ENCODE measurements around the gene GATAD2B. TPM values are rescaled to one million over a fixed set of nuclear protein-coding genes. Genes with fewer than 3 reads are reported as not detected.

Gene GATAD2B
- total and polyA plus RNA-seq, 2 donors (not counting 1 experiment from before 2014, with no cell fraction given): 4.8 to 5.2 TPM

GRCh38 chr1:153882296-153882912 is 40.4 kb downstream of the GATAD2B start:
- H3K4me3 ChIP-seq (replicated peaks in 1 of 4; ENCODE audit: control extremely low read depth in 1 of 4, insufficient read depth in 1 of 4, low read depth in 3 of 4, low read length in 4 of 4): peak overlapping the region in 1 of 4 experiments; percentile 68

GRCh38 chr1:153881751-153882150 is 41.0 kb downstream of the GATAD2B start:
- Histone ChIP-seq H3K36me3 (ENCODE audit: control insufficient read depth, insufficient read depth, low read length) (no peaks in the 10 kb centered on the region), H3K79me2 (ENCODE audit: control insufficient read depth, insufficient read depth, low read length) (peaks cover 14% of the 10 kb centered on the region), H3K4me3 (replicated peaks in 1 of 4; ENCODE audit: control extremely low read depth in 1 of 4, insufficient read depth in 1 of 4, low read depth in 3 of 4, low read length in 4 of 4) (peak overlapping the region; percentile 29 to 68 (median 46)), H3K9ac (ENCODE audit: insufficient read depth, low read length) (peak overlapping the region; percentile 9), H2AFZ (ENCODE audit: low read length) (peak overlapping the region; percentile 25), H3K27ac (ENCODE audit: insufficient read depth, low read length) (peak overlapping the region; percentile 70), H3K9me3 (ENCODE audit: control insufficient read depth, insufficient read depth, low read depth, low read length) (no peaks in the 10 kb centered on the region), H4K20me1 (ENCODE audit: control insufficient read depth, extremely low read depth, insufficient read depth, low read length) (no peaks in the 10 kb centered on the region), H3K27me3 (ENCODE audit: control insufficient read depth, insufficient read depth, low read length) (no peaks in the 10 kb centered on the region), H3K4me2 (ENCODE audit: extremely low read depth, insufficient read depth, low read length) (peak overlapping the region; percentile 80), H3K4me1 (ENCODE audit: control insufficient read depth, extremely low read depth, insufficient read depth, low read length) (peaks cover 7% of the 10 kb centered on the region)
- TF ChIP-seq CTCF (conservative IDR thresholded peaks at IDR 0.05 in 1 of 2, IDR thresholded peaks at IDR 0.05 in 1 of 2; ENCODE audit: low read depth in 1 of 2, low read length in 2 of 2): no peak
- TF ChIP-seq EZH2 (IDR thresholded peaks at IDR 0.05; ENCODE audit: low read length, missing control alignments): no peak
- DNase-seq (ENCODE audit: low read depth in 2 of 2): peak; percentile 50 to 74

More at GRCh38 chr1:153882296-153882912, 40.4 kb downstream of the GATAD2B start:
- TF ChIP-seq CTCF (conservative IDR thresholded peaks at IDR 0.05 in 1 of 2, IDR thresholded peaks at IDR 0.05 in 1 of 2; ENCODE audit: low read depth in 1 of 2, low read length in 2 of 2) (no peak), EZH2 (IDR thresholded peaks at IDR 0.05; ENCODE audit: low read length, missing control alignments) (no peak)
- no peak overlapping the region for H3K9ac ChIP-seq (ENCODE audit: insufficient read depth, low read length)
- peak overlapping the region; percentile 80 for H3K4me2 ChIP-seq (ENCODE audit: extremely low read depth, insufficient read depth, low read length)
- no peaks in the 10 kb centered on the region for H4K20me1 ChIP-seq (ENCODE audit: control insufficient read depth, extremely low read depth, insufficient read depth, low read length)
- H3K36me3 ChIP-seq (ENCODE audit: control insufficient read depth, insufficient read depth, low read length): no peaks in the 10 kb centered on the region
- peak overlapping the region; percentile 70 for H3K27ac ChIP-seq (ENCODE audit: insufficient read depth, low read length)
- peaks cover 14% of the 10 kb centered on the region for H3K79me2 ChIP-seq (ENCODE audit: control insufficient read depth, insufficient read depth, low read length)
- H2AFZ ChIP-seq (ENCODE audit: low read length): no peak overlapping the region
- no peaks in the 10 kb centered on the region for H3K27me3 ChIP-seq (ENCODE audit: control insufficient read depth, insufficient read depth, low read length)
- peak in 1 of 2 donors; percentile 24 for DNase-seq (ENCODE audit: low read depth in 2 of 2)
- H3K4me1 ChIP-seq (ENCODE audit: control insufficient read depth, extremely low read depth, insufficient read depth, low read length): peaks cover 7% of the 10 kb centered on the region
- H3K9me3 ChIP-seq (ENCODE audit: control insufficient read depth, insufficient read depth, low read depth, low read length): no peaks in the 10 kb centered on the region

DNA sequence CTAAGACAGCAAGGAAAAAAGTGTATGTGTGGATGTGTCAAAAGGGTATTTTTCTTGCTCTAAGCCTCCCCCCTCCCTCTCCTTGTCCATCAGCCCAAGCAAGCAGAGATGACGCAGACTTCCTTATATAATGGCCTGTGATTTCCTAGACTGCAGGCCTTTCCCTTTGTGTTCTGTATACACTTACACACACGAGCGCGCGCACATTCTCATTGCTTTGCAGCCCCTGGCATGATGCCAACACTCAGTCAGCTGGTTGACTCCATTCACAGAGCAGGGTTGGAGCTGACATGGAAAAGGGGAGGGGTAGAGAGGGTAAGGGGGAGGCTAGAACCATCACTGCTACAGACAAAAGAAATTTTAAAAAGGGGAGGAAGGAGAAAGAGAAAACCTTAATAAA is 41.8 kb downstream of the GATAD2B start:
- H3K4me1 ChIP-seq (ENCODE audit: control insufficient read depth, extremely low read depth, insufficient read depth, low read length): peaks cover 7% of the 10 kb centered on the region
- H3K4me3 ChIP-seq (replicated peaks in 1 of 4; ENCODE audit: control extremely low read depth in 1 of 4, insufficient read depth in 1 of 4, low read depth in 3 of 4, low read length in 4 of 4): peak overlapping the region; percentile 29 to 68 (median 46)
- no peaks in the 10 kb centered on the region for H3K27me3 ChIP-seq (ENCODE audit: control insufficient read depth, insufficient read depth, low read length)
- H3K4me2 ChIP-seq (ENCODE audit: extremely low read depth, insufficient read depth, low read length): peak overlapping the region; percentile 80
- no peaks in the 10 kb centered on the region for H3K36me3 ChIP-seq (ENCODE audit: control insufficient read depth, insufficient read depth, low read length)
- H3K79me2 ChIP-seq (ENCODE audit: control insufficient read depth, insufficient read depth, low read length): peaks cover 16% of the 10 kb centered on the region
- no peak overlapping the region for H2AFZ ChIP-seq (ENCODE audit: low read length)
- H3K9me3 ChIP-seq (ENCODE audit: control insufficient read depth, insufficient read depth, low read depth, low read length): no peaks in the 10 kb centered on the region
- TF ChIP-seq CTCF (conservative IDR thresholded peaks at IDR 0.05 in 1 of 2, IDR thresholded peaks at IDR 0.05 in 1 of 2; ENCODE audit: low read depth in 1 of 2, low read length in 2 of 2) (no peak), EZH2 (IDR thresholded peaks at IDR 0.05; ENCODE audit: low read length, missing control alignments) (no peak)
- H3K27ac ChIP-seq (ENCODE audit: insufficient read depth, low read length): peak overlapping the region; percentile 70
- no peak overlapping the region for H3K9ac ChIP-seq (ENCODE audit: insufficient read depth, low read length)
- peak; percentile 94 to 97 for DNase-seq (ENCODE audit: low read depth in 2 of 2)
- no peaks in the 10 kb centered on the region for H4K20me1 ChIP-seq (ENCODE audit: control insufficient read depth, extremely low read depth, insufficient read depth, low read length)

Data from fibroblast of lung (primary cell).